Skin epidermis (tissue), 12 donors: Measurements from ENCODE around the gene TIMM23.
"Not testable (repeated sequence)": the region's sequence is repeated elsewhere in the genome, so short reads cannot be mapped to it uniquely, and the experiment has no call there.

Experiments
- H3K27ac ChIP-seq, 21 experiments: fragments of 200-600 bp; sonication (generic) in 11 of 21; one replicate each; pipeline ENCODE4 v1.5.0; 2020; ENCODE audit warnings: mild to moderate bottlenecking in 3 of 21, inconsistent platforms in 2 of 21, moderate library complexity in 2 of 21
- H3K4me3 ChIP-seq, 7 experiments: fragments of 200-600 bp; sonication (generic) in 2 of 7; one replicate each; pipeline ENCODE4 v1.5.0; 2020; ENCODE audit warnings: inconsistent platforms in 2 of 7, mild to moderate bottlenecking in 2 of 7, moderate library complexity in 1 of 7

TIMM23 gene

GRCh38 chr10:45972106-45972812 is at the start of gene TIMM23:
TIMM23 (plus strand) TSS chr10:45972489; CDS start chr10:45972625, 136 bp downstream.
- H3K4me3 ChIP-seq = peak within 1 kb of the TSS; percentile 59 to 93 (median 81)
- peak within 1 kb of the TSS in 20 of 21 experiments; percentile 47 to 89 (median 80) for H3K27ac ChIP-seq

GRCh38 chr10:45926790-45927189 is 45.5 kb upstream of the TIMM23 start:
- not testable (repeated sequence) for H3K27ac ChIP-seq, H3K4me3 ChIP-seq

- H3K27ac ChIP-seq, H3K4me3 ChIP-seq: not testable (repeated sequence)
These were observed 41.0 kb upstream of the TIMM23 start for GRCh38 chr10:45931305-45931704.

GRCh38 chr10:45934788-45935187 is 37.5 kb upstream of the TIMM23 start:
- H3K27ac ChIP-seq, H3K4me3 ChIP-seq: not testable (repeated sequence)

GRCh38 chr10:45939176-45939697 is 33.1 kb upstream of the TIMM23 start:
- H3K27ac ChIP-seq, H3K4me3 ChIP-seq: not testable (repeated sequence)

GRCh38 chr10:45941196-45941595 is 31.1 kb upstream of the TIMM23 start:
- not testable (repeated sequence) for H3K4me3 ChIP-seq, H3K27ac ChIP-seq

GRCh38 chr10:45945476-45945875 is 26.8 kb upstream of the TIMM23 start:
- H3K4me3 ChIP-seq, H3K27ac ChIP-seq: not testable (repeated sequence)

- not testable (repeated sequence) for H3K27ac ChIP-seq, H3K4me3 ChIP-seq
These were observed 24.9 kb upstream of the TIMM23 start for GRCh38 chr10:45947363-45947762.

GRCh38 chr10:45948801-45949200 is 23.5 kb upstream of the TIMM23 start:
- not testable (repeated sequence) for H3K4me3 ChIP-seq, H3K27ac ChIP-seq

- H3K4me3 ChIP-seq = not testable (repeated sequence)
These were observed 17.9 kb upstream of the TIMM23 start for GRCh38 chr10:45954367-45954766.

GRCh38 chr10:45956634-45957033 is 15.7 kb upstream of the TIMM23 start:
- not testable (repeated sequence) for H3K4me3 ChIP-seq, H3K27ac ChIP-seq

More at GRCh38 chr10:45954367-45954766, 17.9 kb upstream of the TIMM23 start:
- not testable (repeated sequence) for H3K27ac ChIP-seq

- not testable (repeated sequence) for H3K27ac ChIP-seq, H3K4me3 ChIP-seq
These were observed 14.4 kb upstream of the TIMM23 start for GRCh38 chr10:45957928-45958327.

GRCh38 chr10:45962686-45963452 is 9.4 kb upstream of the TIMM23 start:
- H3K27ac ChIP-seq, H3K4me3 ChIP-seq: not testable (repeated sequence)

- H3K27ac ChIP-seq = not testable (repeated sequence)
- peak overlapping the region in 4 of 7 experiments; percentile 69 to 91 (median 82) for H3K4me3 ChIP-seq
These were observed 1.3 kb upstream of the TIMM23 start for GRCh38 chr10:45971019-45971418.

- H3K27ac ChIP-seq = peak overlapping the region in 20 of 21 experiments; percentile 47 to 89 (median 80)
- peak overlapping the region; percentile 59 to 93 (median 81) for H3K4me3 ChIP-seq
These were observed 565 bp upstream of the TIMM23 start for GRCh38 chr10:45971742-45972105.

GRCh38 chr10:45972813-45973169 is 502 bp downstream of the TIMM23 start:
- Histone ChIP-seq H3K4me3 (peak overlapping the region; percentile 59 to 93 (median 81)), H3K27ac (peak overlapping the region in 19 of 21 experiments; percentile 47 to 89 (median 80))

GRCh38 chr10:45974041-45974440 is 1.8 kb downstream of the TIMM23 start:
- not testable (repeated sequence) for H3K27ac ChIP-seq

GRCh38 chr10:45978554-45978953 is 6.3 kb downstream of the TIMM23 start:
- H3K27ac ChIP-seq, H3K4me3 ChIP-seq: not testable (repeated sequence)

More at GRCh38 chr10:45974041-45974440, 1.8 kb downstream of the TIMM23 start:
- not testable (repeated sequence) for H3K4me3 ChIP-seq

GRCh38 chr10:45981367-45981766 is 9.1 kb downstream of the TIMM23 start:
- not testable (repeated sequence) for H3K27ac ChIP-seq, H3K4me3 ChIP-seq

GRCh38 chr10:45983538-45984186 is 11.4 kb downstream of the TIMM23 start:
- not testable (repeated sequence) for H3K4me3 ChIP-seq, H3K27ac ChIP-seq
